ENCODE data around the gene RIOK3. TPM values are rescaled to one million over a fixed set of nuclear protein-coding genes. Genes with fewer than 3 reads are reported as not detected.

The RIOK3 gene
- total RNA-seq, 1 experiment from 2014 or later: 42.5 TPM

GRCh38 chr18:23406271-23406787 lies 46.8 kb upstream of the RIOK3 start:
- Histone ChIP-seq H3K9me2 (ENCODE audit: insufficient read depth) (no peaks in the 10 kb centered on the region), H3K79me2 (ENCODE audit: insufficient read depth, low read length) (no peaks in the 10 kb centered on the region), H3K4me2 (ENCODE audit: low read length) (no peak overlapping the region), H3K9ac (ENCODE audit: low read length) (no peak overlapping the region), H3K9me3 (ENCODE audit: control insufficient read depth in 1 of 2, insufficient read depth in 1 of 2, low read depth in 1 of 2, low read length in 2 of 2) (no peaks in the 10 kb centered on the region), H3K36me3 (ENCODE audit: control insufficient read depth in 1 of 2, insufficient read depth in 2 of 2, low read length in 2 of 2) (no peaks in the 10 kb centered on the region), H4K20me1 (ENCODE audit: insufficient read depth) (no peaks in the 10 kb centered on the region), H2AFZ (ENCODE audit: low read depth, low read length, poor library complexity, severe bottlenecking) (no peak overlapping the region), H3K27ac (ENCODE audit: low read depth, low read length) (no peak overlapping the region), H3K4me3 (replicated peaks in 1 of 2; ENCODE audit: low read depth in 1 of 2, low read length in 2 of 2) (no peak overlapping the region), H3K27me3 (ENCODE audit: insufficient read depth, low read length) (no peaks in the 10 kb centered on the region), H3K4me1 (ENCODE audit: control insufficient read depth in 1 of 2, insufficient read depth in 2 of 2, low read length in 2 of 2) (peaks cover 3 to 8% of the 10 kb centered on the region in 2 experiments; a peak in 2 of 4 replicates)
- intact Hi-C loops (cut with micrococcal nuclease): no loop called here
- RAD21 ChIA-PET (ENCODE audit: low non-redundant PET in 1 of 2, low total read pairs in 2 of 2, uncharacterized antibody in 2 of 2, unreplicated experiment in 2 of 2): interaction anchor here in 1 of 2 experiments (0.6 kb wide), 1 partner anchor 277 kb away, joined by 4 read pairs; no protein-coding TSS in a partner anchor
- CTCF ChIA-PET: no interaction called here
- POLR2A ChIA-PET: no interaction called here
- DNase-seq (ENCODE audit: low read depth, low spot score): no peak
- ATAC-seq: no peak
- TF ChIP-seq CTCF (IDR thresholded peaks at IDR 0.05 in 2 of 3, conservative IDR thresholded peaks at IDR 0.05 in 1 of 3; ENCODE audit: borderline replicate concordance in 1 of 3, insufficient read depth in 1 of 3, low read depth in 2 of 3, low read length in 2 of 3) (no peak), REST (IDR thresholded peaks at IDR 0.05; ENCODE audit: low read depth) (no peak), SIN3A (IDR thresholded peaks at IDR 0.05; ENCODE audit: low read depth) (no peak), ZNF274 (IDR thresholded peaks at IDR 0.05; ENCODE audit: low read depth, low read length) (no peak), SRF (IDR thresholded peaks at IDR 0.05; ENCODE audit: low read depth) (no peak)
- TF ChIP-seq, protein P1, sequence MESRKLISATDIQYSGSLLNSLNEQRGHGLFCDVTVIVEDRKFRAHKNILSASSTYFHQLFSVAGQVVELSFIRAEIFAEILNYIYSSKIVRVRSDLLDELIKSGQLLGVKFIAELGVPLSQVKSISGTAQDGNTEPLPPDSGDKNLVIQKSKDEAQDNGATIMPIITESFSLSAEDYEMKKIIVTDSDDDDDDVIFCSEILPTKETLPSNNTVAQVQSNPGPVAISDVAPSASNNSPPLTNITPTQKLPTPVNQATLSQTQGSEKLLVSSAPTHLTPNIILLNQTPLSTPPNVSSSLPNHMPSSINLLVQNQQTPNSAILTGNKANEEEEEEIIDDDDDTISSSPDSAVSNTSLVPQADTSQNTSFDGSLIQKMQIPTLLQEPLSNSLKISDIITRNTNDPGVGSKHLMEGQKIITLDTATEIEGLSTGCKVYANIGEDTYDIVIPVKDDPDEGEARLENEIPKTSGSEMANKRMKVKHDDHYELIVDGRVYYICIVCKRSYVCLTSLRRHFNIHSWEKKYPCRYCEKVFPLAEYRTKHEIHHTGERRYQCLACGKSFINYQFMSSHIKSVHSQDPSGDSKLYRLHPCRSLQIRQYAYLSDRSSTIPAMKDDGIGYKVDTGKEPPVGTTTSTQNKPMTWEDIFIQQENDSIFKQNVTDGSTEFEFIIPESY (IDR thresholded peaks at IDR 0.05; ENCODE audit: extremely low read depth, insufficient replicate concordance, low read length): no peak
- no TSS peak for BruUV-seq (replicated peaks)

Measured in HCT116 (cell line).